Smooth muscle cell (in vitro differentiated cells): ENCODE results near the gene XPO4. TPM values are rescaled to one million over a fixed set of nuclear protein-coding genes. Genes with fewer than 3 reads are reported as not detected.

Experiments used
- DNase-seq: peaks from one replicate; lab custom pipeline; 2025; ENCODE audit not compliant: unreplicated experiment; lab: John Stamatoyannopoulos, UW
- H2AFZ ChIP-seq: fragments of 200-600 bp; sonication (generic); 2 replicates; pipeline ENCODE4 v1.6.0; 2016; ENCODE audit warnings: antibody characterized with exemption, low read depth, mild to moderate bottlenecking
- H3F3A ChIP-seq: fragments of 200-600 bp; sonication (generic); 2 replicates; pipeline ENCODE4 v1.6.0; 2017; ENCODE audit warnings: antibody characterized with exemption, low read depth
- H3K27ac ChIP-seq: fragments of 200-600 bp; sonication (generic); 2 replicates; pipeline ENCODE4 v1.5.1; 2016; ENCODE audit warnings: low read depth, mild to moderate bottlenecking
- H3K27me3 ChIP-seq: fragments of 200-600 bp; sonication (generic); 2 replicates; pipeline ENCODE4 v1.6.1; 2016; ENCODE audit warnings: low read depth, mild to moderate bottlenecking
- H3K36me3 ChIP-seq: fragments of 200-600 bp; sonication (generic); 2 replicates; pipeline ENCODE4 v1.5.1; 2016; ENCODE audit warnings: low read depth
- H3K4me1 ChIP-seq: fragments of 200-600 bp; sonication (generic); 2 replicates; pipeline ENCODE4 v1.5.1; 2016; ENCODE audit warnings: low read depth
- H3K4me2 ChIP-seq: fragments of 200-600 bp; sonication (generic); 2 replicates; pipeline ENCODE4 v1.6.0; 2016; ENCODE audit warnings: mild to moderate bottlenecking
- H3K4me3 ChIP-seq: fragments of 200-600 bp; sonication (generic); 2 replicates; pipeline ENCODE4 v1.5.1; 2016; ENCODE audit warnings: mild to moderate bottlenecking
- H3K79me2 ChIP-seq: fragments of 200-600 bp; sonication (generic); 2 replicates; pipeline ENCODE4 v1.6.0; 2016; ENCODE audit warnings: low read depth, mild to moderate bottlenecking
- H3K9ac ChIP-seq: fragments of 200-600 bp; sonication (generic); 2 replicates; pipeline ENCODE4 v1.6.0; 2016; ENCODE audit warnings: low read depth
- H3K9me3 ChIP-seq: fragments of 200-600 bp; sonication (generic); replicated peaks from 2 replicates; pipeline ENCODE4 v1.5.1; 2016; ENCODE audit warnings: low read depth
- H4K20me1 ChIP-seq: fragments of 200-600 bp; sonication (generic); 2 replicates; pipeline ENCODE4 v1.6.0; 2016; ENCODE audit warnings: low read depth
- WGBS: methylation state at CpG from one replicate; pipeline ENCODE4 v1.1.7; 2016; ENCODE audit warnings: low lambda C conversion rate; 5-methylcytosine and 5-hydroxymethylcytosine counted together
- polyA plus RNA-seq: library from polyadenylated mRNA; unstranded; fragments of >200 nt; fragmentation: Nextera tagmentation; extraction: Ambion mirVana; gene quantifications from 2 replicates; pipeline ENCODE4 v1.2.1, GENCODE V29; 2016
- total RNA-seq: library from RNA; depleted of rRNA; stranded (reverse); fragments of >200 nt; gene quantifications from 2 replicates; pipeline ENCODE4 v1.2.3, GENCODE V29; 2014
- TF ChIP-seq, protein P1 (sequence below): fragments of 200-600 bp; sonication (generic); IDR thresholded peaks from 2 replicates; pipeline ENCODE4 v1.5.1; 2017; ENCODE audit warnings: borderline replicate concordance, mild to moderate bottlenecking, antibody characterized with exemption; ENCODE audit not compliant: insufficient read depth, poor library complexity, severe bottlenecking

XPO4 gene
- total and polyA plus RNA-seq, 2 experiments from 2014 or later = 3.3 to 16.2 TPM

DNA sequence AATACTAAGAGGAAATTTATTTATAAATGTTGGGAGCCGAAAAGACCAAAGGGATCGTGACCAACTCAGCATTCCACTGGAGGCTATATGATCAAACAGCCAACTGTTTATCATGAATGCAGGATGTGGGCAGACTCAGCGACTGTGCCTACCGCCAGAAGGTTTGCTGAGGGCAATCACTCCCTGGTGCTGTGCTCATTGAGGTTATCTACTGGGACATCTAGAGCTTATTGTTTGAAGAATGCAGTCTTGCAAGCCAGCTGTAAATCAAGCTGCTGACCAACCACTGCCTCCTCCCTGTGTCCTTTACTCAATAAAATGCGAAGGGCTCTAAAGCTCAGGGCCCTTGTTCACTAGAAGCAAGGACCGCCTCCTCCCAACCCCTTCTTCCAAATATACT lies 8.5 kb upstream of the XPO4 start:
- DNase-seq = no peak
- Histone ChIP-seq H3K27me3 (no peaks in the 10 kb centered on the region), H4K20me1 (no peaks in the 10 kb centered on the region), H3F3A (no peaks in the 10 kb centered on the region), H2AFZ (no peak overlapping the region), H3K79me2 (no peaks in the 10 kb centered on the region), H3K4me3 (no peak overlapping the region), H3K4me2 (no peak overlapping the region), H3K9ac (no peak overlapping the region), H3K9me3 (no peaks in the 10 kb centered on the region), H3K36me3 (no peaks in the 10 kb centered on the region), H3K27ac (no peak overlapping the region), H3K4me1 (no peaks in the 10 kb centered on the region)
- WGBS = 84% methylated on average over 6 of the region's 6 CpGs
- TF ChIP-seq, protein P1, sequence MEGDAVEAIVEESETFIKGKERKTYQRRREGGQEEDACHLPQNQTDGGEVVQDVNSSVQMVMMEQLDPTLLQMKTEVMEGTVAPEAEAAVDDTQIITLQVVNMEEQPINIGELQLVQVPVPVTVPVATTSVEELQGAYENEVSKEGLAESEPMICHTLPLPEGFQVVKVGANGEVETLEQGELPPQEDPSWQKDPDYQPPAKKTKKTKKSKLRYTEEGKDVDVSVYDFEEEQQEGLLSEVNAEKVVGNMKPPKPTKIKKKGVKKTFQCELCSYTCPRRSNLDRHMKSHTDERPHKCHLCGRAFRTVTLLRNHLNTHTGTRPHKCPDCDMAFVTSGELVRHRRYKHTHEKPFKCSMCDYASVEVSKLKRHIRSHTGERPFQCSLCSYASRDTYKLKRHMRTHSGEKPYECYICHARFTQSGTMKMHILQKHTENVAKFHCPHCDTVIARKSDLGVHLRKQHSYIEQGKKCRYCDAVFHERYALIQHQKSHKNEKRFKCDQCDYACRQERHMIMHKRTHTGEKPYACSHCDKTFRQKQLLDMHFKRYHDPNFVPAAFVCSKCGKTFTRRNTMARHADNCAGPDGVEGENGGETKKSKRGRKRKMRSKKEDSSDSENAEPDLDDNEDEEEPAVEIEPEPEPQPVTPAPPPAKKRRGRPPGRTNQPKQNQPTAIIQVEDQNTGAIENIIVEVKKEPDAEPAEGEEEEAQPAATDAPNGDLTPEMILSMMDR = no peak

DNA sequence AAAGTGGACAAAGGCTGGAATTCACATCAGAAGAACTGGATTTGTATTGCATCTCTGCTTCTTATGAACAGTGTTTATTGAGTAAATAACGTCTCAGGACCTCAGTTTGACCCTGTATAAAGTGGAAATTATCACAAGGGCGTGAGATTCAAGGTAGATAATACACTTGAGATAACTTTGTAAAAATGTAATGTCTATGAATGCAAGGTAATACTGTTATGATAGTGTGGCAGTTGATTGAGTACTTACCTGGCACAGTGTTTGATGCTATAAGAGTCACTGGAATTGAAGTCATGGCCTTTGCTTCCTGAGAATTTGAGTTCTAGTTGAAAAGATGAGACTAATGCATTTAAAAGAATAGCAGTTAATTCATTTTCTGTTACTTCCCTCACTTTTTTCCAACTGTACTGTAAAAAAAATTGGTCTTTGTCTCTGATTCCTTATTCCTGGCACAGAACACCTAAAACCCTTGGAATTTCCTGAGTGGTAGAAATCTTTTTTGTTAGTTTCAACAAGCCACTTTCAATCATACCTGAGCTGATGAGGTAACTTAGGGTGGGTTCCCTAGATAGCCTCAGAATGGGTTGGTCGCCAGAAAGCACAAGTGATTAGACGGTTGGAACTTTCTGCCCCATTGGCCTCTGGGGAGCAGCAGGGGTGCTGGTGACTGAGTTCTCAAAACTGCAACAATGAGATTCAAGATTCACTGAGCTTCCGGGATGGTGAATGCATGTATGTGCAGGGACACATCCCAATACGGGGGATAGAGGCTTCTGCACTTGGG lies 6.4 kb upstream of the XPO4 start:
- 76% methylated on average over 6 of the region's 6 CpGs for WGBS
- no peak for DNase-seq

DNA sequence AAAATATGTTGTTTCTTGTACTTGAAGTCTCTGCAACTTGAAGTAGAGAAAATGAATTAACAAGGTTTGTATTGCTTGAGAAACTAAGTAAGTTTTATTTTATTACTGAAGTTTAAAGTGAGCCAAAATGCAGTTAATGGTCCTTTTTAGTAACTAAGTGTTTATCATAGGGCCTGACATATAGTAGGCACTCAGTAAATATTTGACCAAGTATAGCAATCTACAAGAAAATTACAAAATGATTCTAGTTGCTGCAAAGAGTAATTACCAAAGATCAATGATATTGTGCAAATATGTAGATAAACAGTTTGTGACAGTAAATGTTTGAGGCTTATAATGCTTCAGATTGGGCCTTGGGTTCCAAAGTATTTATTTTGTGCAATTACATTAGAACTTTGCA lies 2.4 kb upstream of the XPO4 start:
- no peak for DNase-seq
- no peak overlapping the region for H3K9ac ChIP-seq
- no peak overlapping the region for H3K27ac ChIP-seq
- H3K4me3 ChIP-seq = no peak overlapping the region
- H3K79me2 ChIP-seq = peaks cover 24% of the 10 kb centered on the region
- no peak overlapping the region for H2AFZ ChIP-seq
- H3F3A ChIP-seq = peaks cover 7% of the 10 kb centered on the region
- no peaks in the 10 kb centered on the region for H3K9me3 ChIP-seq
- TF ChIP-seq, protein P1 = no peak
- no peak overlapping the region for H3K4me2 ChIP-seq
- H3K27me3 ChIP-seq = no peaks in the 10 kb centered on the region
- H4K20me1 ChIP-seq = peaks cover 3% of the 10 kb centered on the region
- H3K36me3 ChIP-seq = no peaks in the 10 kb centered on the region
- peaks cover 12% of the 10 kb centered on the region for H3K4me1 ChIP-seq

More for the DNA sequence above, 6.4 kb upstream of the XPO4 start:
- H4K20me1 ChIP-seq = no peaks in the 10 kb centered on the region
- no peaks in the 10 kb centered on the region for H3K36me3 ChIP-seq
- no peaks in the 10 kb centered on the region for H3K27me3 ChIP-seq
- no peaks in the 10 kb centered on the region for H3K79me2 ChIP-seq
- no peaks in the 10 kb centered on the region for H3F3A ChIP-seq
- no peak overlapping the region for H3K4me3 ChIP-seq
- no peak overlapping the region for H3K9ac ChIP-seq
- no peak overlapping the region for H3K27ac ChIP-seq
- TF ChIP-seq, protein P1 = no peak
- H2AFZ ChIP-seq = no peak overlapping the region
- no peaks in the 10 kb centered on the region for H3K4me1 ChIP-seq
- no peaks in the 10 kb centered on the region for H3K9me3 ChIP-seq
- H3K4me2 ChIP-seq = no peak overlapping the region

DNA sequence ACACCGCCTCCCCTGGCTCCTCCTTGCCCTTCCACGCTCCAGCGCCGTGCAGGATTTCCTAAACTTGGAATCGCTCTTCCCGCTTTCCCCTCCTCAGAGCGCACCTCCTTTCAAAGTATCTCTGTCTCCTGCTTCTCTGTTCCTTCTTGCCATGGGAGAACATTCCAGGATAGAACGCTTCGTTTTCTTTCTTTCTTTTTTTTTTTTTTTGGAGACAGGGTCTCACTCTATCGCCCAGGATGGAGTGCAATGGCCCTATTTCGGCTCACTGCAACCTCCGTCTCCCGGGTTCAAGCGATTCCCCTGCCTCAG lies 574 bp upstream of the XPO4 start:
- Histone ChIP-seq H3K27me3 (no peaks in the 10 kb centered on the region), H2AFZ (peak overlapping the region; percentile 97), H3K79me2 (peaks cover 42% of the 10 kb centered on the region), H3K27ac (peak overlapping the region; percentile 93), H3K4me3 (peak overlapping the region; percentile 87), H3K4me1 (peaks cover 12% of the 10 kb centered on the region), H3K9me3 (no peaks in the 10 kb centered on the region), H3K36me3 (no peaks in the 10 kb centered on the region), H3K4me2 (peak overlapping the region; percentile 99), H4K20me1 (peaks cover 13% of the 10 kb centered on the region), H3K9ac (peak overlapping the region; percentile 95), H3F3A (peaks cover 7% of the 10 kb centered on the region)
- 32% methylated on average over 14 of the region's 14 CpGs for WGBS
- TF ChIP-seq, protein P1 = no peak
- DNase-seq = no peak
